HG02943 (cell line): ENCODE results near the gene ATP2B2.

ENCODE experiments used
- ATAC-seq: cut with Tn5 transposase; IDR thresholded peaks from one replicate; pipeline ENCODE4 v1.9.1; 2021; ENCODE audit warnings: mild to moderate bottlenecking, low read depth, moderate library complexity; ENCODE audit not compliant: unreplicated experiment

Gene ATP2B2

GRCh38 chr3:10513306-10513705 is 7.9 kb upstream of the ATP2B2 start:
- no peak for ATAC-seq

- no peak for ATAC-seq
Observed at GRCh38 chr3:10512687-10513086, 7.3 kb upstream of the ATP2B2 start.

- ATAC-seq = no peak
Observed at GRCh38 chr3:10511809-10512494, 6.6 kb upstream of the ATP2B2 start.

GRCh38 chr3:10510743-10511432 is 5.5 kb upstream of the ATP2B2 start:
- ATAC-seq = no peak

GRCh38 chr3:10510086-10510742 is 4.8 kb upstream of the ATP2B2 start:
- ATAC-seq = no peak

GRCh38 chr3:10509325-10509724 is 3.9 kb upstream of the ATP2B2 start:
- ATAC-seq = no peak

- no peak for ATAC-seq
Observed at GRCh38 chr3:10508619-10509260, 3.4 kb upstream of the ATP2B2 start.

GRCh38 chr3:10508235-10508618 is 2.8 kb upstream of the ATP2B2 start:
- ATAC-seq = no peak

GRCh38 chr3:10507331-10507730 is 1.9 kb upstream of the ATP2B2 start:
- ATAC-seq = no peak

GRCh38 chr3:10506696-10507095 is 1.3 kb upstream of the ATP2B2 start:
- ATAC-seq = no peak

GRCh38 chr3:10505791-10506585 is 602 bp upstream of the ATP2B2 start:
- no peak for ATAC-seq

- no peak for ATAC-seq
Observed at GRCh38 chr3:10504171-10505049, 976 bp downstream of the ATP2B2 start.

- ATAC-seq = no peak
Observed at GRCh38 chr3:10503217-10503796, 2.1 kb downstream of the ATP2B2 start.

GRCh38 chr3:10502185-10502880 is 3.1 kb downstream of the ATP2B2 start:
- no peak for ATAC-seq

- ATAC-seq = no peak
Observed at GRCh38 chr3:10501664-10502052, 3.7 kb downstream of the ATP2B2 start.

- ATAC-seq = no peak
Observed at GRCh38 chr3:10500717-10501663, 4.4 kb downstream of the ATP2B2 start.

GRCh38 chr3:10498271-10498670 is 7.1 kb downstream of the ATP2B2 start:
- ATAC-seq = no peak
